Vagina (tissue), 2 donors: ENCODE data around the gene TNIK. TPM values are rescaled to one million over a fixed set of nuclear protein-coding genes. Genes with fewer than 3 reads are reported as not detected.

Experiments used
- DNase-seq, 2 donors: peaks; one replicate each; pipeline ENCODE4 v3.0.0-alpha.2; 2017; ENCODE audit errors: extremely low spot score in 2 of 2
- H3K27ac ChIP-seq: fragments of 200-600 bp; sonication (generic); one replicate; pipeline ENCODE4 v1.5.1; 2019
- H3K27me3 ChIP-seq: fragments of 200-600 bp; sonication (generic); one replicate; pipeline ENCODE4 v1.5.1; 2019
- H3K36me3 ChIP-seq, 2 donors: fragments of 200-600 bp; sonication (generic); one replicate each; pipeline ENCODE4 v1.5.1; 2017 to 2019
- H3K4me1 ChIP-seq: fragments of 200-600 bp; sonication (generic); one replicate; pipeline ENCODE4 v1.5.1; 2019
- H3K4me3 ChIP-seq, 2 donors: fragments of 200-600 bp; sonication (generic); 1 replicate in 1 of 2; 2 replicates in 1 of 2; pipeline ENCODE4 v1.5.1; 2016 to 2019
- H3K9me3 ChIP-seq: fragments of 200-600 bp; sonication (generic); one replicate; pipeline ENCODE4 v1.5.1; 2019
- POLR2A ChIP-seq, 2 donors: fragments of 450-650 bp; IDR thresholded peaks; one replicate each; pipeline ENCODE4 v1.6.1; 2017; ENCODE audit warnings: antibody characterized with exemption in 2 of 2, mild to moderate bottlenecking in 2 of 2, moderate library complexity in 2 of 2
- POLR2AphosphoS5 ChIP-seq, 2 donors: sonication (generic); formaldehyde crosslinking; IDR thresholded peaks; one replicate each; pipeline ENCODE4 v1.9.0; 2017; ENCODE audit warnings: antibody characterized with exemption in 2 of 2, mild to moderate bottlenecking in 2 of 2, low read depth in 1 of 2; ENCODE audit not compliant: insufficient read depth in 1 of 2
- intact Hi-C: fragments of 100-400 bp; cut with DNase I; formaldehyde crosslinking; loops from one replicate; pipeline ENCODE4 v1.15.1; 2023
- total RNA-seq: library from RNA; depleted of rRNA; stranded (reverse); fragments of >200 nt; gene quantifications from one replicate; pipeline ENCODE4 v1.2.3, GENCODE V29; 2016
- TF ChIP-seq, protein P1 (sequence below), 3 experiments: fragments of 450-650 bp in 2 of 3; fragments of 200-600 bp in 1 of 3; sonication (generic) in 1 of 3; IDR thresholded peaks; one replicate each; pipeline ENCODE4 v1.5.1; 2017 to 2019; ENCODE audit warnings: antibody characterized with exemption in 3 of 3, mild to moderate bottlenecking in 2 of 3, moderate library complexity in 2 of 3

TNIK gene
- total RNA-seq, 1 donor from 2014 or later, result 5.9 TPM

DNA sequence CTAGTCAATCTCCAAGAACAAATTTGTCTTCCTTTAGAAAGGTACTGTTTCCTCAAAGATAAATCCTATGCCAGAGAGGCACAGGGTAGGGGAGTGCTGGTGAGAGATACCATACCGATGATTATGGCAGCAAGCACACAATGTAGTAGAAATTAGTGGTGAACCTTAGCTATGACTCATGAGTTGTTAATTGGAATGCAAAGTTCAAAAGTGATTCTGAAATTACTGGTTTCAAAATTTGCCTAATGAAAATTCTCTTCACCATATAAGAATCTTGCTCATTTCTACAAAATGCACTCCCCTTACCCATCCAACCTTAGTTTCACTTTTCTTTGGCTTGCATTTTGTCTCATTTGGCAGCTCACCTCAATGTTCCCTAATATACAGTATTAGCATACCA lies 294.2 kb downstream of the TNIK start:
- intact Hi-C loops, result no loop called here
- Histone ChIP-seq H3K4me1 (no peaks in the 10 kb centered on the region), H3K4me3 (no peak overlapping the region), H3K9me3 (peaks cover 10% of the 10 kb centered on the region), H3K27ac (no peak overlapping the region), H3K27me3 (no peaks in the 10 kb centered on the region), H3K36me3 (no peaks in the 10 kb centered on the region)
- TF ChIP-seq, protein P1, sequence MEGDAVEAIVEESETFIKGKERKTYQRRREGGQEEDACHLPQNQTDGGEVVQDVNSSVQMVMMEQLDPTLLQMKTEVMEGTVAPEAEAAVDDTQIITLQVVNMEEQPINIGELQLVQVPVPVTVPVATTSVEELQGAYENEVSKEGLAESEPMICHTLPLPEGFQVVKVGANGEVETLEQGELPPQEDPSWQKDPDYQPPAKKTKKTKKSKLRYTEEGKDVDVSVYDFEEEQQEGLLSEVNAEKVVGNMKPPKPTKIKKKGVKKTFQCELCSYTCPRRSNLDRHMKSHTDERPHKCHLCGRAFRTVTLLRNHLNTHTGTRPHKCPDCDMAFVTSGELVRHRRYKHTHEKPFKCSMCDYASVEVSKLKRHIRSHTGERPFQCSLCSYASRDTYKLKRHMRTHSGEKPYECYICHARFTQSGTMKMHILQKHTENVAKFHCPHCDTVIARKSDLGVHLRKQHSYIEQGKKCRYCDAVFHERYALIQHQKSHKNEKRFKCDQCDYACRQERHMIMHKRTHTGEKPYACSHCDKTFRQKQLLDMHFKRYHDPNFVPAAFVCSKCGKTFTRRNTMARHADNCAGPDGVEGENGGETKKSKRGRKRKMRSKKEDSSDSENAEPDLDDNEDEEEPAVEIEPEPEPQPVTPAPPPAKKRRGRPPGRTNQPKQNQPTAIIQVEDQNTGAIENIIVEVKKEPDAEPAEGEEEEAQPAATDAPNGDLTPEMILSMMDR (IDR thresholded peaks at IDR 0.05), result no peak
- TF ChIP-seq POLR2A (IDR thresholded peaks at IDR 0.05), result no peak
- no peak for TF ChIP-seq POLR2AphosphoS5 (IDR thresholded peaks at IDR 0.05; ENCODE audit: insufficient read depth in 1 of 2, low read depth in 1 of 2)
- no peak for DNase-seq

DNA sequence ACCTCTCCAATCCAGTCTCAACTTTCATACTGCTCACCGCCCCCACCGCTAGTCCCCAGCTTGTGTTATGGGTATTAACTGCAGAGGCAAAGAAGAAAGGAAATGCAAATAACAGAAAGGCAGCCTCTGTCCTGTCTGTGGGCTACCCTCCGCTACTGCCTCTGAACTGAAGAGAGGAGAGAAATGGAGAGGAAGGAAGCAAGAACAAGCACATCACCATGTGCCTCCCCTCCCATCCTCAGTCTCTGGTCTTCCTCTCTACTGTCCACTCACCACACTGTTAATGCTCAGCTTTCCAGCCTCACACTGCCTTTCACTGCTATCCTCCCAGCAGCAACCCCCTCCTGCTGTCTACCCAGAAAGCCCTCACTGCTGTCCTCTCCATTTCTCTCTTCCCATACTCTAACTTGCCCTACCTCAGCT lies 294.7 kb downstream of the TNIK start:
- DNase-seq, result no peak
- peaks cover 10% of the 10 kb centered on the region for H3K9me3 ChIP-seq
- no peak overlapping the region for H3K27ac ChIP-seq
- no peak for TF ChIP-seq POLR2AphosphoS5 (IDR thresholded peaks at IDR 0.05; ENCODE audit: insufficient read depth in 1 of 2, low read depth in 1 of 2)
- TF ChIP-seq, protein P1 (IDR thresholded peaks at IDR 0.05), result no peak
- TF ChIP-seq POLR2A (IDR thresholded peaks at IDR 0.05), result no peak
- no peak overlapping the region for H3K4me3 ChIP-seq
- intact Hi-C loops, result no loop called here
- H3K27me3 ChIP-seq, result no peaks in the 10 kb centered on the region
- no peaks in the 10 kb centered on the region for H3K4me1 ChIP-seq
- H3K36me3 ChIP-seq, result no peaks in the 10 kb centered on the region

GRCh38 chr3:171164067-171164465 lies 296.1 kb downstream of the TNIK start:
- no peaks in the 10 kb centered on the region for H3K27me3 ChIP-seq
- H3K36me3 ChIP-seq, result no peaks in the 10 kb centered on the region
- no peak overlapping the region for H3K27ac ChIP-seq
- TF ChIP-seq POLR2AphosphoS5 (IDR thresholded peaks at IDR 0.05; ENCODE audit: insufficient read depth in 1 of 2, low read depth in 1 of 2) (no peak), POLR2A (IDR thresholded peaks at IDR 0.05) (no peak)
- TF ChIP-seq, protein P1 (IDR thresholded peaks at IDR 0.05), result no peak
- no peak overlapping the region for H3K4me3 ChIP-seq
- intact Hi-C loops, result no loop called here
- no peak for DNase-seq
- H3K4me1 ChIP-seq, result no peaks in the 10 kb centered on the region
- H3K9me3 ChIP-seq, result peaks cover 10% of the 10 kb centered on the region

DNA sequence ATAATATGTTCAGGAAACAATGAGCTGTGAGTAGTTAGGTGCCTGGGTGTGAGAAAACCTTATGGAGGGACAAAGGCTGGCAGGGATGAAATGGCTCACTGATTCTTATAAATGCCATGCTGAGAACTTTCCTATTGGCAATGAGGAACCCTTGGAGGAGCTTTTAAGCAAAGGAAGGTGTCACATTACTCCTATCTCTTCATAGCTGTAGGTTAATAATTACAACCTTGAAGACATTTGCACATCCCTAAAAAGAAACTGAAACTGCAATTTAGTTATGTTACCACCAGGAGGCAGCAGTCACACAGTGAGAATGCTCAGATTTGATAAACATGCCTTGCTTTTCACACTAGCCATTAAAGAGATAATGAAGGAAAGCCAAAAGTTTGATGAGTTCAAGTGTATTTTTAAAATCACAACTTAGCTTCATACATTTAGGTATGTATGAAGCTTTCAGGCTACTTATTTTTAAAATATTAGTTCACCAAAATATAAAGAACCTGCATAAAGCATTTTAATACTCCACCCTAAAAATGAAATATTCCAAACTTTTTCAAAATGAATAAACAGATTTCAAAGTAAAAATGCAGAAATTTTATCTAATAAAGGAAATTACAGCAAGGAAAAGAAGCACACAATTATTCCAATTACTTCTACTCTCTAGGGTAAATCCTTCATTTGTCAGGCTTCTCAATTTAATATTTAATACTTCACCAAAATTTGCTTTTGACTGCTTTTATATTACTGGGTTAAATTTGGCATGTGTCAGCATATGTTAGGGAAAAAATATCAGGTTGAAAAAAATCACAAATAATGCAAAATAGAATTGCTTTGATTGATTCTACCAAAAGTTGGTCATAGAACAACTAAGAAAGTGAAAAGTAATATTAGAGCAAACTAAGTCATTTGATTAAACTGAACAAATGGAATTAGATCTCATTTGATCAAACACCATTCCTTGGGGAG lies 296.8 kb downstream of the TNIK start:
- Histone ChIP-seq H3K4me3 (no peak overlapping the region), H3K4me1 (no peaks in the 10 kb centered on the region), H3K9me3 (peaks cover 10% of the 10 kb centered on the region), H3K27me3 (no peaks in the 10 kb centered on the region), H3K36me3 (no peaks in the 10 kb centered on the region), H3K27ac (no peak overlapping the region)
- intact Hi-C loops, result no loop called here
- TF ChIP-seq, protein P1 (IDR thresholded peaks at IDR 0.05), result no peak
- no peak for TF ChIP-seq POLR2AphosphoS5 (IDR thresholded peaks at IDR 0.05; ENCODE audit: insufficient read depth in 1 of 2, low read depth in 1 of 2)
- TF ChIP-seq POLR2A (IDR thresholded peaks at IDR 0.05), result no peak
- no peak for DNase-seq

DNA sequence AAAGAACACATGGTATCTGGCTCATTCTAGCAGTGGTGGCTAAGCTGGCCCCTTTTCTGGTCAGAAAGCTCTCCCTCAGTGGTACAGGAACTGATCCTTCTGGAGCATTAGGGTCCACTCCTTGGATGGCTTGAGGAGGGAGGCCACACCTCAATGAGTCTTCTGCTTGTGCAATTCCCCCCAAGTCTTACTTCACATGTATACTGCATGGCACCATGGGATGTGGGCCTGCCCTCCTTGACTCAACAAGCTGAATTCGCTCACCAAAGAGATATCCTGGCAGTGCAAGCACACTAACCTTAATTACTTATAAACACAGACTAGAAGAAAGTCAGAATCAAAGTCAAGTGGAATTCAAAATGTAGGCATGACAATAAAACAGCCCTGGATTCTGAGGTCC lies 299.9 kb downstream of the TNIK start:
- Histone ChIP-seq H3K4me1 (no peaks in the 10 kb centered on the region), H3K9me3 (peaks cover 10% of the 10 kb centered on the region), H3K27ac (no peak overlapping the region), H3K4me3 (no peak overlapping the region), H3K27me3 (no peaks in the 10 kb centered on the region), H3K36me3 (no peaks in the 10 kb centered on the region)
- DNase-seq, result no peak
- TF ChIP-seq POLR2AphosphoS5 (IDR thresholded peaks at IDR 0.05; ENCODE audit: insufficient read depth in 1 of 2, low read depth in 1 of 2), result no peak
- no peak for TF ChIP-seq POLR2A (IDR thresholded peaks at IDR 0.05)
- TF ChIP-seq, protein P1 (IDR thresholded peaks at IDR 0.05), result no peak
- intact Hi-C loops, result no loop called here
